Islet of Langerhans (tissue), 1 donor: ENCODE results near the gene ACTR1A.

Experiments used
- FAIRE-seq: peaks from one replicate; lab custom pipeline; 2011; peaks lifted over from hg19 to GRCh38; lab: Jason Lieb, UNC

Gene ACTR1A

DNA sequence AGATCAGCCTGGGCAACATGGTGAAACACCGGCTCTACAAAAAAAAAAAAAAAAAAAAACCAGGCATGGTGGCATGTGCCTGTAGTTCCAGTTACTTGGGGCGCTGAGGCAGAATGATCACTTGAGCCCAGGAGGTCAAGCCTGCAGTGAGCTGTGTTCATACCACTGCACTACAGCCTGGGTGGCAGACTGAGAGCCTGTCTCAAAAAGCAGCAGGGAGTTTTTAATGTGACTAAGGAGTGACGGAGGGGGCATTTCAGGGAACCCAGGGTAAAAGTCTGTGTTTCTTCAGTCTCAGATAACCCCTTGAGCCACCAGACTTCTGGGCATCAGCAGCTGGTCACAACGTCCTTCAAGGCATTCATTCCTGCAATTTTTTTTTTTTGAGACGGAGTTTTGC lies 49.0 kb downstream of the ACTR1A start:
- FAIRE-seq = no peak

DNA sequence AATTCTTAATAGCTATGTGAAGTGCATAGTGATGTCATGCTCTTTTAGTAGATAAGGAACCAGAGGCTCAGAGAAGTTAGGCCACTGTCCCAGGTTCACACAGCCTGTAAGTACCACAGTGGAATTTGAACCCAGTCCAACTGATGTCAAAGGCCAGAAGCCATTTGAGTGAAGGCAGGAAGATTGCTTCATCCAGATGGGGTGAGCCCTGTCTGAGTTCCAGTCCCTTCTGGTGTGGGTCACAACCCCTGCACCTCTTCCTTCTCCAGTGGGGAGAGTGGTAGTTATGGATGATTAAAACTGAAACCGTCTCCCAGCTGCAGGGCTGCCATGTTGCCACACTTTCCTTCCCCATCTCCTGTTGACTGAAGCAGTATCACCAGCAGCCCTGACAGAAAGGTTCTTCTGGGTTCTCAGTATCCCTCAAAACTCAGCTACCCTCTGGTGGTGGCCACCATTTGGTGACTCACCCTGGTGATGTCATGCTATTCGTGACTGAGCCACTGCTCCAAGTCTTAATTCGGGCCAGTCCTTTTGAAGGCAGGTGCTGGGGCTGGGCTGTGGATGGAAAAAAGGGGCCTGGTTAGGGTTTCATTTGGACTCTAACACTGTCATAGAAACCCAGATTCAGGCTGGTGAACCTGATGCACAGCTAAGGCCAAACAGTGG lies 49.7 kb downstream of the ACTR1A start:
- no peak for FAIRE-seq

DNA sequence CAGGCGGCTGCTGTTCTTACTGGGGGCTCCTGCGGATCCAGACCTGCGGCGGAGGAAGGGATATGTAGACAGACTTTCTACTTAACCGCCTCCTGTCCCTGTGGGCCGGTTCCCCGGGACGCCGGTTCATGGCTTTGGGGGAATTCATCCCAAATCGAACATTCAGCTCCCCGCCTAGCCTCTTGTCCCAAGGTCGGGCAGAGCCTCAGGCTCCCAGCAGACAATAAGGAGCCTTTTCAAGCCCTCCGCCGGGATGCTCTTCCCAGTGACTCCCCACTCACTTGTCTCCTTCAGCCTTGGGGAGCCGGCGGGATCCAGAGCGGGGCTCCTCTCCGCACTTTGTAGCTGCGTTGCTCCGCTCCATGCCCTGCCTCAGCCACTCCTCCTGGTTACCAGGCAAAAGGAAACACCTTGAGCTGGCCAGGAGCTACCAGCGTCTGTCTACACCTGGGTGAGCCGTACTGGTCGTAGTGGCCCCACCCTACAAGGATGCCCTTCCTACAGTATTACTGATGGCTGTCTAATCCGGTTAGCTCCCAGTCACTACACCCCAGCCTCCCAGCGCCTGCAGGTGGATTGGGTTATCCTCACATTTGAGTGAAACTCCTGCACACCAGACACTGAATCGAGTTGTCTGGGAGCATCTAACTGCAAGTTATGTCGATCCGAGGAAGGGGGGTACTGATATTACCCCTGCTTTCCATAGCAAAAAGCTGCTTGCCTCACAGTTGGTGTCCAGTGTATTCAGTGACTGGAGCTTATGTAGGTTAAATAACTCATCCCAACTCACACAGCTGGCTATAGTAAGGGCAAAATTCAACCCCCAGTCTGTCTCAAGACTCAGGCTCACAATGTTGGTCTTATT lies 51.2 kb downstream of the ACTR1A start, which contains the start of gene C10orf95:
Gene C10orf95, minus strand, starts transcription at position 439 of the 865 bp plus-strand sequence. CDS start 450 bp downstream, outside the sequence.
- FAIRE-seq = no peak

DNA sequence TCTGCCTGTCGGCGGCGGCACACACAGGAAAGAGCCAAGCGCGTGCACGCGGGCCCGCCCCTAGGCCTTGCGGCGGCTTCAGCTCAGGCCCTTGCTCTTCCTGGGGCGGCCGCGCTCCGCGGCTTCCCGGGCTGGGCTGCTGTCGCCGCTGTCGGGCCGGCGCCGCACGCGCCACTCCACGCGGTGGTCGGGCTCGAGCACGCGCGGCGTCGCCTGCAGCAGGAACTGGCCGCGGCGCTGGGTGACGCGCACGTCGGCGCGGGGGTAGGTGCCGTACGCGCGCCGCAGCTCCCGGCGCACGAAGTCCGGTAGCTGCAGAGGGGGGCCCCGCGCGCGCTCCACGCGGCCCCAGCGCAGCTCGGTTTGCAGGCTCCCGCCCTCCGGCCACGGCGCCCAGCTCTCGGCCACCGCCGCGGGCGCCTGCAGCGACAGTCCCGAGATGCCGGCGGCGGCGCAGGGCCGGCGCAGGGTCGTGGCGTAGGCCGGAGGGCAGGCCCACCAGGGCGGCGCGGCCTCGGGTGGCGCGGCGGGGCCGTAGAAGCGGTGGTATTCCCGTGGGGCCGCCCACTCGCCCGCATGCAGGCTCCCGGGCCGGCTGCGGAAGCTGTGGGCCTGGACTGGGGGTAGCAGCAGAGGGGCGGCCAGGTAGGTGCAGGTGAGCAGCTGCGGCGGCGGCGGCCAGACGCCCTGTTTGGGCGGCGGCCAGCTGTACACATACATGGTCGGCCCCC lies 52.0 kb downstream of the ACTR1A start:
- no peak for FAIRE-seq

DNA sequence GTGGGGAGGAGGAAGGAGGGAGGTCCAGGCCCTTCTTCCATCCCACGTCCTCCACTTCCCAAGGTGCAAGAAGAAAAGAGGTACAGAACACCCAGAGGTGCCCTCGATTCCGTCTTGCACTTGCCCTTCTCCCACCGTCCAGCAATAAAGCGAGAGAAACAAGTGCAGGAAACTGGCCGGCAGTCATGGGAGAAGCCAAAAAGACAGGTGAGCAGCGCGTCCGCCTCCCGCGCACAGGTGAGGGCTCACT lies 52.5 kb downstream of the ACTR1A start:
- FAIRE-seq = no peak

DNA sequence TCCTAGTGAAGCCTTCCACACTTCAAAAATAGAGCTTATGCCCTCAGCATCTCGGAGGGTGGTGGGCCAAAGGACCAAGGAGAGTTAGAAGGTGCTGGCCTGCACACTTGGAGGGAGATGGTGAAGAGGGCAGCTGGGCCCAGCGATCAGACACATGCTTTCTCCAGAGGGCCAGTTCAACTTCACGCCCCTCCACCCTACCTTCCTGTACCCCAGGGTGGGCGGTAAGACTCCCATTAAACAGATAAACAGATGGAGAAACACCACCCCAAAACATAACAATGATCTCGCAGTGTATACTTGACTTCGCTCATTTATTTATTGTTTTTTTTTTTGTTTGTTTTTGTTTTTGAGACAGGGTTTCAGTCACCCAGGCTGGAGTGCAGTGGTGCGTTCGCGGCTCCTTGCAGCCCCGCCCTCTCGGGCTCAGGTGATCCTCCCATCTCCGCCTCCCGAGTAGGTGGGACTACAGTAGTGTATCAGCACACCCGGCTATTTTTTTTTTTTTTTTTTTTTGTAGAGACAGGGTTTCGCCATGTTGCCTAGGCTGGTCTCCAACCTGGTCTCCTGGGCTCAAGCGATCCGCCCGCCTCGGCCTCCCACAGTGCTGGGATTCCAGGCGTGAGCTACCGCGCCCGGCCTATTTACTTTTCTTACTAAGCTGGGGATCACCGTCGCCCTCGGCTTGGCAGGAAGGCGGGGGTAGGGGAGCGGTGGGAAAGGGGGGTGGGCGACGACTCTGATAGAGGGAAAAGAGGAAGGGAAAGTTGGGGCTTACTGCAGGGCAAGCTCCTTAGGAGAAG lies 53.0 kb downstream of the ACTR1A start:
- no peak for FAIRE-seq

DNA sequence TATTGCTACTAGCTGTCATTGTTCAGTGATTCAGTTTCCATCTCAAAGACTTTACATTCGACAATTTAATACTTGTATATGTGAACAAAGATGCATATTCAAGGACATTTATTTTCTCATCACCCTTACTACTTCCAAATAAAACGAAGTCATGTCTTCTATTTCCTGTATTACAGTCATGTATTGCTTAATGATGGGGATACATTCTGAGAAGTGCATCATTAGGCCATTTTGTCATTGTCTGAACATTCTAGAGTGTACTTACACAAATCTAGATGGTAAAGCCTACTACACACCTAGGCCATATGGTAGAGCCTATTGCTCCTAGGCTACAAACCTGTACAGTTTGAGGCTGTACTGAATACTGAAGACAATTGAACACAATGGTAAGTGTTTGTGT lies 57.7 kb downstream of the ACTR1A start:
- no peak for FAIRE-seq

DNA sequence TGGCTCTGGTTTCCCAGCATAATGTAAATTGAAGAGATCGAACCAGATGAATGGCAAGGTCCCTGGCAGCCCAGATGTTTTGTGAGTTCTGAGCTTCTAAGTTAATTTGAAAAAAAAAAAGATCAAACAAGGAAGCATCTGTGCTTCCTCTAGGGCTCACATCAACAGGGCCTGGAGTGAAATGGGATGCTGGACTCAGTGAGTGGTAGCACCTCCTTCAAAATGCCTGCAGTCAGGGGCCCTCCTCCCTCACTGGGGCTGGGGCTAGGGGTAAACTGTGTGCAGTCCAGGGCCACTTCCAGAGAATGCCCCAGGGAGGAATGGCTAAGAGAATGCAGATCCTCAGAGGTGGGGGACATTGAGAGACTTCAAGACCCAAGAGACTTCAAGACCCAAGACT lies 64.1 kb downstream of the ACTR1A start:
- no peak for FAIRE-seq

DNA sequence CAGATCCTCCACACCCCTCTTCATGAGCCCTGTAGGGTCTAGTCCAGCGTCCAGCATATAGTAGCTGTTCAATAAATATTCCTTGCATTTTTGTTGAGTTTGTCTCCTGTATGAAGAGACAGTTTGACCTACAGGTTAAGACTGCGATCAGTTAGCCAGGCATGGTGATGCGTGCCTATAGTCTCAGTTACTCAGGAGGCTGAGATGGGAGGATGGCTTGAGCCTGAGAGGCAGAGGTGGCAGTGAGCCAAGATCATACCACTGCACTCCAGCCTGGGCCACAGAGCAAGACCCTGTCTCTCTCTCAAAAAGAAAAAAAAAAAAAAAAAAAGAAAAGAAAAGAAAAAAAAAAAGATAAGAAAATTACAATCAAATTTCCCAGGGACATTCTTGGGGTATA lies 65.0 kb downstream of the ACTR1A start:
- no peak for FAIRE-seq

DNA sequence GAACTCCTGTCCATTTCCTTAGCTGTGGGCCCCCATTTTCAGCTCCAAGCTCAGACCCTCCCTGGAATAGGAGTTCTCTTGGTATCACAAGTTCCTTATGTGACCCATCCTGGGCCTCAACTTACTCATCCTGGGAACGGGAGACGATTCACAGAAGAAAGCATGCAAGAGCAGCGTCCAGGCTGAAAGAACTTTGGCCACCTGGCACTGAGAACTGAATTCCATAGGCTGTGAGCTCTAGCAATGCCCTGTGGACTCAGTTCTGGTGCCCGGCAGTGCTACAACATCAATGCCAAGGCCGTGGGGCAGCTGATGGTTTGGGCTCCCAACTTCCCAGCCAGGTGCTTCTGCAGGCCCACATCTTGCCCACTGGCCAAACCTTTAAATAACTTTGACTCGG lies 66.2 kb downstream of the ACTR1A start:
- FAIRE-seq = no peak

DNA sequence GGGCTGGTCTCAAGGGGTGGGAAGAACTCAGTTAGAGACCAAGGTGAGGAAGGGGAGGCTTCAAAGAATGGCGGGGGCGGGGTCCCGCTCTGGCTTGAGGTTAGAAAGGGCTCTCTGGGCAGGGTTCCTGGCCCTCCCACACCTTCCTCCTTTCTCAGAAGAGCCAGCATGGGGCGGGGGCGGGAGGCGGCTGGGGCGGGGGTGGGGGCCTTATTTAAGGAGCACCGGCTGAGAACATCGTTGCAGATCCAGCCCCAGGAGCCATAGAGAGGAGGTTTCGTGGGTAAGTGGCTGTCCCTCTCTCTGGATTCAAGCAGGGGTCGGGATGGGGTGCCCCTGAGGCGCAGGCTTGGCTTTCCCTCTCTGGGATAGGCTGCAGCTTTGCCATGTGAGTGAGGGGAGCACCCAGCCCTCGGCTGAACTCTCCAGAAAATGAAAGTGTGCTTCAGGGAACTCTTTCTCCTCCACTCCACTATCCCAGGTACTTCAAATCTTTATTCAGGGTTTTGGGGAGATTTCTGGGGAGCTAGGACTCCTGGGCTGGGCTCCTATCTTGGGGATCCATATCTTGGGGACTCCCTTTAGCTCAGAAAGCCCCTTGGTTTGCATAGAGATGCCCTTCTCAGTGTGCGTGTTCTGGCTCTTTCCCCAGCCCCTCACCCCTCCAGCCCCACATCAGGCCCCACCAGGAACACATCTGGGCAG lies 66.8 kb downstream of the ACTR1A start:
- no peak for FAIRE-seq

DNA sequence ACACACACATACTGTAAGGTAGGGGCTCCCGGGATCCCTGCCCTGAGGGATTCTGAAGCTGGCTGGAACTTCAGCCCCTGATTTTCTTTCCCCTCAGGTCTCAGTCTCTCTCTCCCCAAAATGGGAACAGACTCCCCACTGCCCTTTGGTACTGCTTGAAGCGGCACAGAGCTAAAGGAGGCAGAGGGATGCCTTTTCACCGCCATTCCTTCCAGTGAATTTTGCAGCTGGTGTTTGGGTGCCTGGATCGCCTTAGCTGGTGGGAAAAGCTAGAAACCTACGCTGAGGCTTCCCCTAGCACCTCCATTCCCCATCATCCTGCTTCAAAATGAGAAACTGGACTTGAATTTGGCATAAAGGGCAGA lies 67.4 kb downstream of the ACTR1A start:
- FAIRE-seq = no peak

DNA sequence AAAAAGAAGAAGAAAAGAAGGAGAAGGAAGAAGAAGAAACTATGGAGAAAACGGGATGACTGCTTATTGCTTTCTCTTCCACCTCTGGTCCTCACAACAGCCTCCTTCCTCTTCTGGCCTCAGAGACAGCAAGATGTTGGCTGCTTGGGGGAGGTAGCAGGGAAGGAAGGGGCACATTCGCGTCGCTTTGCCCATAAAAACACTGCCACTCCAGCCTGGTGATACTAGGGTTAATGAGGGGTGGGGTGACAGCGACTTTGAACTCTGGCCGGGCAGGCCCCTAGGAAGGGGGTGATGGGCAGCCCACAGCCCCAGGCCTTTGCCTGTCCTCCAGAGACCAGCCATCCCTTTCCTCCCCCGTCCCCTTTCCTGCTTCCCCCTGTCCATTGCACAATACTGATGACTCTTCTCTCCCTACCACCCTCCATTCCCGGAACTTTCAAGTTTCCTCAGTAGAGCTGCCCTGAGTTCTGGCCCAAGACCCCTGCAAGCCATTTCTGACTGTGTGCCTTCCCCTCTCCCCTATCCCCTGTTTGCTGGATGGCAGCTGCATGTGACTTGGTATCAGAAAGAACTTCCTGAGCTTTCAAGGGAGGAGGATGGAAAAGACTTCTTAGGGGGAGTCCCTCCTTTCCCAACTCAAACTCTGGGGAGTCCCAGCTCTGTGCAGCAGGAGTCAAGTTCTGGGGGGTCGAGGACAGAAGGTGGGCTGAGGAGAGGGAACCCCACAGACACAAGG lies 67.9 kb downstream of the ACTR1A start:
- no peak for FAIRE-seq

DNA sequence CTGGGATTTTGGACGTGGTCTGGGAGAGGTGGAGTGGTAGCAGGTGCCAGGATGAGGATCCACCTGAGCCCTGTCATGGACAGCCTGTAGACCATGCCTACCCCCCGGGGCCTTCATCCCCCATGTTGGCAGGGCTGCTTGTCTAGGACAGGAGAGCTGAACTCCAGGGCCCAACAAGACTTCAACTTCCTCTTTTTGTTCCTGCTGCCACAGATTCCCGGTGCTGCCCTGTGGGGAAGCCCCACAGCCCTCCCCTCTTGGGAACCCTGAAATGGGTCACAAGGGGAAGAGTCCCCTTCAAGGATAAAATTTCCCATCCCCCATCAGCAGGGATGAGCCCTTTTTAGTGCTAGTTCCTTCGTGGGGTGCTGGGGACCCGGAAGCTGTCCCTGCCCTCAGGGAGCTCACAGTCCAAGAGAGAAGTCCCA lies 68.9 kb downstream of the ACTR1A start:
- FAIRE-seq = no peak

DNA sequence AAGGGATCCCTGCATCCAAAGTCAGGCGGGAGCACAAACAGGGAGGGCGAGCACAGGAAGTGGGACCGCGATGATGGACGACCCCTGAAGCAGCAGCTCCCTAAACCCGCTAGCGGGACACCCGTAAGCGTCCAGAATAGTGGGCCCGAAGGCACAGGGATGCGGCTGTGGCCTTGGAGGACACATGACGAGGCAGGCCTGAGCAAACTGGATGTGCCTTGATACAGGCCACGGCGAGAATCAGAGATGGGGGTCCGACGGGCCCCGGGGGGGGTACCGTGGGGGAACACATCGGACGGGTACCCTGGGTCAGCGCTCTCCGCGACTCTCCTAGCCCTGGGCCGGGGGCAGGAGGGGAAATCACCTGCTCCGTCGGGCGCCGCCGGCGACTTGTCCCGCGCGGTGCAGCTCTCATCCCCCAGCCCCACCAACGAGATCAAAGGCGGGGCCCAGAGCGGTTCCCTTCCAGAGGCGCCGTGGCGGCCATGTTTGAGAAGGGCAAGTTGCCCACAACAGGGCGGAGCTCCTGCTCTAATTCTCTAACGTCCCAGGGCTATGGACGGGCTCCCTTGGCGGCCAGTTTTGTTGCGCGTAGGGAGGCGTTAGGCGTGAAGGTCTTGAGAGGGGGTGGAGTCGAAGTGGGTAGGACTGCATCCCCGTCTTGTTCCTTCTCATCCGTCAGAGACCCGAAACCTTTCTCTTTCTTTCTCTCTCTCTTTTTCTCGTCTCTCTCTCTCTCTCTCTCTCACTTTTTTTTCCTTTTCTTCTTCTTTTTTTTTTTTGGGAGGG lies 70.2 kb downstream of the ACTR1A start, which contains the start of gene CUEDC2:
Gene CUEDC2, minus strand, starts transcription at position 413 of the 789 bp plus-strand sequence. CDS start 7,386 bp downstream, outside the sequence.
- no peak for FAIRE-seq

DNA sequence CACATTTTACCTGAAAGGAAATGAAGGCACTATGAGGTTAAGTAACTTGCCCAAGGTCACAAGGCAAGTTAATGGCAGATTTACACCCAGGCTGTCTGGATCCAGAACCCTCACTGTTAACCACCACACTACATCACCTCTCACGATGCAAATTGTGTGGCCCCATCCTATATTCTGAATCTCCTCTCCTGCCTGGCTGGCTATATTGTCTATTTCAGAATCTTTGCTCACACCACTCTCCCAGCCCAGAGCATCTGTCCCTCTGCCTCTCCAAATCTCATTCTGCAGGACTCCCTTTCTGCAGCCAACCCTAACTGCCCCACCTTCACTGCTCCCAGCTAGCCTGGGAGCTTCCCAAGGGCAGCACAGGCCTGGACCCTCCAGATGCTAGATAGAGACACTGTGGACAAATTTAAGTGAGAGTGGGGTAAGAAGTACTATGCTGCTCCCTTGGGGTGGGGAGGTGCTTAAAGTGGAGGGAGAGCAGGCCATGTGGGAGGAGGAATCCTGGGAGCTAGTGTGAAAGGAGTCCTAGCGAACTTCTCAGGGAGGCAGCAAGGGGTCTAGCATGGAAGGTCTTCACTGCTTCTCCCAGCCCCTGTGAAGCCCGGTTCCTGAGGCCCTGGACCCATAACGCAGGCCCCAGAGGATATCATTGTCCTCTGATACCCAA lies 70.9 kb downstream of the ACTR1A start:
- FAIRE-seq = no peak

DNA sequence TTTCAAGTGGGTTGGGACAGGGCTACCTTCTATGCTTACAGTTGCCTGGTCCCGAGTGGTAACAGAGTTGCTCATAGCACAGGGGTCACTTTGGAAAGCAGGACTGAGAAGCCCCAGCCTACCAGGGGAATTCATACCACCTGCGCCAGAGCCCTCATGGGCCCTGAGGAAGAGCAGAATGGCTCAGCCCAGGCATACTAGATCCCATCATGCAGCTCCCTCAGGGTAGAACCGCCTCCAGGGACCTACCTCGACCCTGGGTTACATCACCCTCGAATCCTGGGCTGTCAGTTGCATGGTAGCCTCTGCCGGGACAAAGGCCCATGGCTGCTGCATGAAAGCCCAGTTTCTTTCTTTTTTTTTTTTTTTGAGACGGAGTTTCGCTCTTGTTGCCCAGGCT lies 73.0 kb downstream of the ACTR1A start:
- no peak for FAIRE-seq
